Retina (tissue), 1 donor: ENCODE results near the gene CRYBB1.

Source experiments
- DNase-seq: peaks from one replicate; pipeline ENCODE4 v3.0.0-alpha.2; 2016

The CRYBB1 gene

DNA sequence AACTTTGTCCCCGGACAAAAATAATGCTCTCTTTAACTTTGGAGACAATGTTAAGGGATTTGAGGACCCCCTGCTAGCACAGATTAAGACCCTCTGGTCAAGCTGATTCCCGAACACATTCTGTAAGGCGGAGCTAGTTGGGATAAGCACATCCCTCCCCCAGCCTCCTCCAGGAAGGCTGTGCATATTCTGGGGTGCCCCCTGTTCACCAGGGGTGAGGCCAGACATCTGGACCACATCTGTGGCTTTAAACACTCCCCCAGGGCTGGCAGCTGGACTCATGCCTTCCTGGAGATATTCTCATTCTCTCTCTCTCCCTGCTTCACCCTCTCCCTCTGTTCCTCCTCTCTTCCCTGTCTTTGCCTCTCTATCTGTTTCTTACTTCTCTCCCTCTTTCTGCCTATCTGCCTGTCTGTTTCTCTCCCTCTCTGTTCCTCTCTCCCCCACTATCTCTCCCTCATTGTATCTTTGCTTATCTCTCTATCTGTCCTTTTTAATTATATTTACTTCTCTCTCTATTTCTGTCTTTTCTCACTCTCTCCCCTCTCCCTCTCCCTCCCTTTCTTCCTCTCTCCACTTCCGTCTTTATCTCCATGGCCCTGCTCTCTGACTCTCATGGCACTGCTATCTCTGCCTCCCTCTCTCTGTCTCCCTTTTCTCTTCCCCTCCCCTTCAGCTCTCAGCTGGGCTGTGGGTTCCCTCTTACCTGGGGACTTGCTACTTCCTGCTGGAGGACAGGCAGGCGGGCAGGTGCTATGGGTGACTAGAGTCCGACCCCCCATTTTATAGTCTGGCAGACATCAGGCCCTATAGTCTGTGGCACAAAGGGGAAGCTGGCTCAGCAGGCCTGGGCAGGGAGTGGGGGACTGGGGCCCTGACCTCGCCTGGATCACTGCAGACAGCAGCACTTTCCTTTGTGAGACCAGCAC is at the start of gene CRYBB1:
Gene CRYBB1 (minus strand): TSS at position 757 of the 929 bp plus-strand sequence. CDS start 1,708 bp downstream, outside the sequence.
- no peak for DNase-seq

DNA sequence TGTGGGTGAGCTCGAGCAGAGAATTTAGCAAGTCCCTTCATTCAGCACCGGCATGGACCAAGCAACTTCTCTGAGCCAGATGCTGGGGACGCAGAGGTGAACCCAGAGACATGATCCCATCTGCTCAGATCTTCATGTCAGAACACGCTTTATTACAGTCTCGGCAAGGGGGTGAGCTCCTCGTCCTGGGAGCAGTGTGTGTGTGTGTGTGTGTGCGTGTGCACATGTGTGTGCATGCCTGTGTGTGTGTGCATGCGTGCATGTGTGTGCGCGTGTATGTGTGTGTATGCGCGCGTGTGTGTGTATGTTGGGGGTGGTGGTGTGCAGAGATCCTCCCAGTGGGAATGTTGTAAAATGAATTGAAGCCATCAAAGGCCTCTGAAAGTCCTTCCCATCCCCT is 49.3 kb upstream of the CRYBB1 start:
- DNase-seq, result no peak

DNA sequence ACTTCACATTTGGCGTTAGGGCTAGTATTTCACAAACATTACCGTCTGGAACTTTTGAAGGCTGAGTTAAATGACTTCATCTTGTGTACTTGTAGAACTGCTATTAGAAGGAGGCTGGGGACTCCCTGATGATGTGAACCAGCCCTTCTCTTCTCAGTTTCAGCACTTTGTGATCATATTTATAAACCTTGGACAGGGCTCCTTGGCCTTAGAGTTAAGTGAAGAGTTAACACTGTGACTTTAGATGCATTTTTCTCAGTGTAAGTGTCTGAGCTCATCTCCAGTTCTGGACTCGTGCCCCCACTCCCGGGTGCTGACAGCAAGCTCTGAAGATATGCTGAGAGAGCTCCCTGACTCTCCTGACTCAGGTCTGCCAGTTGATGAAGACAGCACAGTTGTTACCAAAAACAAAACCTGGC is 48.0 kb upstream of the CRYBB1 start:
- DNase-seq, result no peak

DNA sequence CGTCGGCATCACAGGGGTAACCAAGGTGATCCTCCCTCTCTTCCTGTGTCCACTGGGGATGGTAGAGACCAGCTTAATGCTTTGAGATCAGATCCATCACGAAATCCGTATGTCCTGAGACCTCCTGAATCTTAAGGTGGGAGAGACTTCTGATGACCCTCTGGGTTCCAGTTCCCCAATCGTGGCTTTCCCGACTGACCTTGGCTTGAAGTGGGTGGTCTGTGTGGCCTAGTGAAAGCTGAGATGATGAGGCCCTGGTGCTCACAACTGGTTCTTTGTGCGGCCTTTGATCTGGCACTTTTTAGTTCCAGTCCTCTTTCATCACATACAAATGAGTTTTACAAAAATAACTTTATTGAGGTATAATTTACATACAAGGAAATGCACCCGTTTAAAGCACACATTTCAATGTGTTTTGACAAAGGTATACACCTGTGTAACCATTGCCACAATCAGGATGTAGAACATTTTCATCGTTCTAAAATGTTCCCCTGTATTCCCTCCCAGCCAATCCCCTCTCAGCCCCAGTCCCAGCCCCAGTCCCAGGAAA is 45.6 kb upstream of the CRYBB1 start:
- DNase-seq, result no peak

DNA sequence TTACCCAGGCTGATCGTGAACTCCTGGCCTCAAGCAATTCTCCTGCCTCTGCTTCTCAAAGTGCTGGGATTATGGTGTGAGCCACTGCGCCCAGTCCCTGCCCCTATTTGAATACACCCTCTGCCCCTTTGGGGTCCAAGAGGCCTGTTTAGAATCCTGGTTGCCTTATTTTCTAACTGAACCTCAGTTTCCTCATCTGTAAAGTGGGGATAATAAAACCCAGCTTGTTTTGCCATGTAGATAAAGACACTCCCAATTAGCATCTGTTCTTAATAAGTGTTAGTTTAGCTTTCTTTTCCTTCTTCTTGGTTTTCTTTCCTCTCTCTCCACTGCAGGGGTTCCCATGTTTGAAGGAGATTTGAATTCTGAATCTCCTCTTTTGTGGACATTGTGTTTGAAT is 44.3 kb upstream of the CRYBB1 start:
- DNase-seq, result no peak

DNA sequence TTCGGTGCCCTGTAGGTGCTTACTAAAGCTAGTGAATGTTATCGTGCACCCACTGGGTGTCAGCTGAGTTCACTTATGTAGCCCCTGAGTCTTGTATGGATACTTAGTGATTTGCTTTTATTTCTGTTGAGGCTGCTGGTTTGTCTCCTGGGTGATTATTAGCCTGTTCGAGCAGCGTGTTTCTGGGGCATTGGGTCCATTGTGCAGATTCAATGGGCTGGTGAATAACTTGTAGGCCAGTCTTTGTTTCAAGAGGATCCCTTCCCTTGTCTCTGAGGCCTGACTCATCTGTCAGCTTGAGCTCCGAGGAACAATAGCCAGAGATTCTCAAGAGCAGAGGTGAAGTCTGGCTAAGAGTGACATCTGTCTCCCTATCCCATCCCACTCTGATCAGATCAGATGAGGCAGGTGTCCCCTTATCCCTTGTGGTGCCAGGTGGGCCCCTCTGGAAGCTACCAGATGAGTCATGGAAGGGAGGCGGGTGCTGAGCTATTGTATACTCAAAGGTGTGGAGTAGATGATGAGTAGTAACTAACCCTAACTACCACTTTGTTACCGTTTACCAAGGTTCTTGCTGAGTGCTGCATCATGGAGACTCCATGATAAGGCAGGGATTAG is 43.2 kb upstream of the CRYBB1 start:
- DNase-seq, result peak; percentile 77

DNA sequence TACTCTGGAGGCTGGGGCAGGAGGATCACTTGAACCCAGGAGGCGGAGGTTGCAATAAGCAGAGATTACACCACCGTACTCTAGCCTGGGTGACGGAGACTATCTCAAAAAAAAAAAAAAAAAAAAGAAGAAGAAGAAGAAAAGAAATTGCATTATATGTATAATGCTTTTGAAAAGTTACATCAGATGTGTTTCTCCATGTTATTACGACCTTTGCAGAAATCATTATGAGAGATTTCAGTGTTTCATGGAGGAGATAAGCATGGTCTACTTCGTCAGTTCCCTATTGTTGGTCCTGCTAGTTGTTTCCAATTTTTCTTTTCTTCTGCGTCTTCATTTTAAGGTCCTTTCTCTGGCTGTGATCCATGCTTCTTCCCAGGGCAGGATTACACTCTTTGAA is 42.5 kb upstream of the CRYBB1 start:
- DNase-seq, result no peak

DNA sequence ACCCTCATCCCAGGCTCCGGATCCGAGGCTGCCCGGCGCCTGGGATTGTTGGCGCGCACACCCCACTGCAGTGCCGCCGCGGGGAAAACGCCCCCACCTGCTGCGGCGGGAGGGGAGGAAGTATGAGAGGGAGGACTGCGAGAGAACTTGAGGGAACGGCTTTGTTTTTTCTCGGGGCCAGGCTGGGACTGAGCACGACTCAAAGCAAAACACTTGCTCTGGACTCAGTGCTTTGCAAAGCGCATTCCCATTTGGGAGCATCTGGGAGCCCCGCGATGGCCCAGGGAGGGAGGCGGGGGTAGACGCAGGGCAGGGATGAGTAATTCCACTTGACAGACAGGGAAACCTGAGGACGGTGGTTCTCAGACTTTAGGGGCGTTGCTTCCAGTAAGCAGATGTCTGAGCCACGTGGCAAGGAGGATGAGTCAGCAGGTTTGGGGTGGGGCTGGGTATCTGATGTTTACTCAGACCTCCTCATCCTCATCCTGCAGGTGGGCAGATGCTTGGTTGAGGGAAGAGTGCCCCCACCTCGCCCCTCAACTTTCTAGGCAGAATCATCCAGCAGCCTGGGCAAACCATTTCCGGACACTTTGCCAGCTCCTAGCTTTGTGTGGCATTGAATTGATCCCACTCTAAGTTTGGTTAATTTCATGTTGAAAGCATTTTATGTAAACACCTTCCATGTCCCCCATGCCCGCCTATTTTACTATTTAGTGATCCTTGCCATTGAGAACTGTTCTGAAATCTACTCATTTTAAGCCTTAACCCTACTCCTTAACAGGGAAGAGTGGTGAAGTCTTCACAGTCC is 41.0 kb upstream of the CRYBB1 start:
- peak; percentile 84 for DNase-seq

DNA sequence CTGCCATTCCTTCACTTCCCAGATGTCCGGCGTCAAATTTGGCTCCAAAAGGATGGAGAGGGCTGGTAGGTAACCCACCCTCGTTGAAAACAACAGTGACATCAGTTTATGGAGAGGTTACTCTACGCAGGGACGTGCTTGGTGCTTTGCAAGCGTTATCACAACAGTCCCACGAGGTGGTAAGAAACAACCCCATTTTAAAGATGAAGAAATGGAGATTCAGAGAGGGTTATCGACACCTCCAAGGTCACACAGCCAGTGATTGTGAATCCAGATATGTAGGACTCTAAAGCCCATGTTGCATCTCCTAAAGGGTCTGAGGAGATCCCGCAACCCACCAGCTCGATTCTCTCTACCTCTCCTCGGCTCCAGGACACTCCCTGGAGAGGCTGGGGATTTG is 40.3 kb upstream of the CRYBB1 start:
- DNase-seq, result no peak

DNA sequence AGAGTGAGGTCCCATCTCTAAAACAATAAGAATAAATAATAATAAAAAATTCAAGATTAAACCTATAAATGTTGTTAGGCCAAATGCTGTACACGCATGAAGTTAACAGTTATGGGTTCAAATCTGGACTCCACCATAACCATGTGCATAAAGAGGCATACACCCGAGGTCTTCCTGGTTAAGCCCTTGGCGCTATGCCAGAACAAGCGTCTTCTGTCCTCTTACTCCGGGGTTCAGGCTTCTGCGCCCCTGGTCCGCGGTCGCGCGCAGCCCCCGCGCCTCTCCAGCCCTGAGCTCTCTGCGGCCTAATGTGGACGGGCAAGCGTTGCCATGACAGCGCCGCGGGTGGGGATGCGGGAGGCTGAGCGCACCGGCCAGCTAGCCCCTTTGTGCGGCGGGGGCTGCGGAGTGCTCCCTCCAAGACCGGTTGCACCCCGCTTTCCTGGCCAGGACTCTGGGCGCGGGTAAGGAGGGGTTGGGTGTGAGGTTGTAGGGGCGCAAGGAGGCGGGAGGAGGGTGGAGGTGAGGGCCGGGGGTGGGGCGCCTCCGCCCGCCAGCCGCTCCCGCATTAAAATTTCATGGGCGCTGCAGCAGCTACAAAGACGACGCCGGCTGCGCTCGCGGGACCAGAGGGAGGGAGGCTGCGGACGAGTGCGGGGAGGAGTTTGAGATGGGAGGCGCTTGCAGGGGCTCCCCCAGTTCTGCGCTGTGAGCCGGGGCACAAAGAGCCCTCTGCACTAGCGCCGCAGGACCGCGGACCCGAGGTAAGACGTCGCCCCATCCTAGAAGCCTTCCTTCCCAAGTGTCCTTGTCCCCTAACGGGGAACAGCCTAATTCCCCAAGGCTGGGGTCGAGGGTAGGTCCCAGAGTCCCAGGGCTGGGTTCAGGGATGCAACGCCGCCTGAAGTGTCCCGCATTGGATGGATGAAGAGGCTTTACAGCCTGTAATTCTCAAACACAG is 39.3 kb upstream of the CRYBB1 start, which contains the start of gene MIAT:
Gene MIAT (plus strand): TSS at position 698 of the 961 bp plus-strand sequence.
- DNase-seq, result peak; percentile 88

DNA sequence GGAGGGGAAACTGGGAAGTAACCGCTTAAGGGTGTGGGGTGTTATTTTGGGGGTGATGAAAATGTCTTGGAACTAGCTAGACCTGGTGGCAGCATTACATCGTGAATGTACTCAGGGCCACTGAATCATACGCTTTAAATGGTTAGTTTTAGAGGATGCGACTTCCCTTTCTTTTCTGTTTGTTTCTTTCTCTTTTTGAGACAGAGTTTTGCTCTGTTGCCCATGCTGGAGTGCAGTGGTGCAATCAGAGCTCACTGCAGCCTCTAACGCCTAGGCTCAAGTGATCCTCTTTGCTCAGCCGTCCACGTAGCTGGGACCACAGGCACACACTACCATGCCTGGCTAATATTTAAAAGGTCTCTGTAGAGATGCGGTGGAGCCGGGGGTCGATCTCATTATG is 34.0 kb upstream of the CRYBB1 start:
- DNase-seq, result no peak

DNA sequence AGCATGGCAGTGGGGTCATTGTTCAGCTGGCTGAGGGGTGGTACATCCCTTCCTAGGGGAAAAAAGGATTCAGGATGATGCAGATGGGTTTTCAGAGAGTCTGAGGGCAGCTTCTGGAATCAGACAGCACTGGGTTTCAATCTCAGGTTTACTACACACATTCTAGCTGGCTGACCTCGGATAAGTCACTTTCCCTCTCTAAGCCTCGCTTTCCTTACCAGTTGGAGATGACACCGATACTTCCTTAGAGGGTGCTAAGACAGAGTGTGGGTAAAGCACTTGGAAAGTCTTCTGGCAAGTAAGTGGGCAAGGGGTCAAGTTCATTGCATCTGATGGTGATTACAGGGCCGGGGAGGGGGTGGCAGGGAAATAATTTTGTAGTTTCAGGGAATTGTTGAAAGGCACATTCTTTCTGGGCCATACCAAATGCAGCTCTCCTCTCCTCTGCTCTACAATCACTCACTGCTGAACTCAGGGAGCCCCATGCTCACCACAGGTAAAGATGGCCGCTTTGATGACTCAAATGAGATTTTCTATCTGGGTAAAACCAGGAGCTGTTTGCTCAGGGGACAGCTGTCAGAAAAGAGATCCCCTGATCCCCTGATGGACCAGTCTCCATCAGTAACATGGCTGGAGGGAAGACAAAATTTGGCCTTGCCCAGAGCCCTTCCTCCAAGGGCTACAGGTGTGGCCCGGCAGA is 33.0 kb upstream of the CRYBB1 start:
- no peak for DNase-seq

DNA sequence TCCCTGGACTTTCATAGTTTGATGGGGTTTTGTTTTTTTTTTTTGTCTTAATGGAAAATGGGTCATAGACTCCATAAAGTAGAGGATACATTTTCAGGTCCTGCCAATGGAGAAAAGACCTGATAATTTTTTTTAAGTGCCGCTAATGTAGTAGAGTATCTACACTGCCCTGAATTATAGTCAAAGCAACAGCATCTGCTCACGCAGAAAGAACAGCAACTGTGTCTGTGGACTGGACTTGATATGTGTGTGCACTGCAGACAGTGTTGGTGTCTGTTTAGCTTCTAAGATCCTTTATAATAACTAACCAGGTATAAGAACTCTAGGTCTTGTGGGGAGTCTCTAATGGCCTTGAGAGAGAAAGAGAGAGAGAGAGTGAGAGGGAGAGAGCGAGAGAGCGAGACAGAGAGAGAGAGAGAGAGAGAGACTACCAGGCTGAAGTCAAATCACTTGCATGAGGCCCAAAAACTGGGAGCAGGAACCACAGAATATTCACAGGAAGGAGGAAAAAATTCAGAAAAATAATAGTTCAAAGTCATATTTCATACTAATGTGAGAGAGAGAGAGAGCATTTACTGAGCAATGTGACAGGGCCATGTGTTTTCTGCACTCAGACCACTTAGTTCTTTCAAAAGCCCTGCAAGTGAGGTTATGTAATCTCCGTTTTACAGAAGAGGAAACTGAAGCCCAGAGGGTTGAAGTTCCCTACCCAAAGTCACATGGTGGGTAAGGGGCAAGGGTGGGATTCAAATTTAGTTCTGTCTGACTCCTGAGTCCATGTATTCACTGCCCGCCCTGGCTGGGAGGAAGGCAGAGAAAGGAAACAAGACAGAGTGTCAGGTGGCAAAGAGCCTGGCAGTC is 30.9 kb upstream of the CRYBB1 start:
- peak; percentile 47 for DNase-seq

DNA sequence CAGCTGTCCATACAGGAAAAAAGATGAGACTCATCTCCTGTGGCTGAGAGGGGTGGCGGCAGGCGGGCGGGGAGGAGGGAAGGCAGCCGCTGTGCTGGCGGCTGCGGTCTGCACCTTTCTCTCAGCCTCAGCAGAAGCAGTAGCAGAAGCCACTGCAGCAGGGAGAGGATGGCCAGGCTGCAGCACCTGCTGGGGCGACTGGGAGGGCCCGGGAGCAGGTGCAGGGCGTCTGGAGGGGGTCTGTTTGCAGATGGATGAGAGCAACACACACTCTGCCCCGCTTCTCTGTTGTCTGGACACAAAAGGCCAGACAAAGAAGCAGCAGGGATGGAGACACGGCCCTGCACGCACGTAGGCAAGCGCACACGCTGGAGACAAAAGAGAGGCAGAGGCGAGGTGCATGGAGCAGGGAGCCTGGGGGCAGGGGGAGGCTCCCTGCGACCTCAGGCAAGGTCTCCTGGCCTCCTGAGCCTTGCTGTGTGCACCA is 30.2 kb upstream of the CRYBB1 start:
- peak; percentile 93 for DNase-seq

DNA sequence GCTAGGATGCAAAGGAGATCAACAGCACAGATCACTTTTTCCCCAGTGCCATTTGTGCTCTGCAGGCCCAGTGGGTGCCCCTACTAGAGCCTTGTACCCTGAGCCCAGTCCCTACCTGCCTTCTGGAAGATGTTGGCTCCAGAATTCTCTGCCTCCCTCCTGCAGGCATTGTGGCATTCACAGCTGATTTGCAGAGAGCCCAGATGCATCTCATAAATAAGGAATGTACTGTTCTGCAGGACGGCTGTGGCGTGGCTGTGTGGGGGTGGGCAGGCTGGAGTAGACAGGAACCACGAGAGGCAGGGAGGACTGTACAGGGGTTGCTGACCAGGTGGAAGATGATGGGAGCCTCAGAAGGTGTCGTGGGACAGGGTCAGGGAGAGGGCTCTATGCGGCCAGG is 28.3 kb upstream of the CRYBB1 start:
- peak; percentile 71 for DNase-seq

DNA sequence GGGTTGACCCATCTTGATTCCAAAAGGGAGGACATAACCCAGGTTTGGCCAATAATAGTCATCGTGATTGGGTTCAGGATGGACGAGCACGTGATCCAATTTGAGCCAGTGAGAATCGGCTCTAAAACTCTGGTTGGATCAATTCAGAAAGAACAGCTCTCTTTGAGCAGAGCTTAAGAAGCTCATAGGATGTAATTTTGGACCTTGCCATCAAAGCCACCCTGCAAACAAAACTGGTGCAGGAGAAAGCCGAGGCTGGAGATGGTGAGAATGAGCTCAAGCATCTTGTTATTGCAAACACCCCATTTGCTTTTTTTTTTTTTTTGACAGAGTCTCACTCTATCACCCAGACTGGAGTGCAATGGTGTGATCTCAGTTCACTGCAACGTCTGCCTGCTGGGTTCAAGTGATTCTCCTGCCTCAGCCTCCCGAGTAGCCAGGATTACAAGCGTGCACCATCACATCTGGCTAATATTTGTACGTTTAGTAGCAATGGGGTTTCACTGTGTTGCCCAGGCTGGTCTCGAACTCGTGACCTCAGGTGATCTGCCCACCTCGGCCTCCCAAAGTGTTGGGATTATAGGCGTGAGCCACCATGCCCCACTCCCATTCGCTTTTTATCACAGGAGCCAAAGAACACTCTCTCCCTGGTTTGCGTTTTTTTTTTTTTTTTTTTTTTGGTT is 25.7 kb upstream of the CRYBB1 start:
- DNase-seq, result no peak

DNA sequence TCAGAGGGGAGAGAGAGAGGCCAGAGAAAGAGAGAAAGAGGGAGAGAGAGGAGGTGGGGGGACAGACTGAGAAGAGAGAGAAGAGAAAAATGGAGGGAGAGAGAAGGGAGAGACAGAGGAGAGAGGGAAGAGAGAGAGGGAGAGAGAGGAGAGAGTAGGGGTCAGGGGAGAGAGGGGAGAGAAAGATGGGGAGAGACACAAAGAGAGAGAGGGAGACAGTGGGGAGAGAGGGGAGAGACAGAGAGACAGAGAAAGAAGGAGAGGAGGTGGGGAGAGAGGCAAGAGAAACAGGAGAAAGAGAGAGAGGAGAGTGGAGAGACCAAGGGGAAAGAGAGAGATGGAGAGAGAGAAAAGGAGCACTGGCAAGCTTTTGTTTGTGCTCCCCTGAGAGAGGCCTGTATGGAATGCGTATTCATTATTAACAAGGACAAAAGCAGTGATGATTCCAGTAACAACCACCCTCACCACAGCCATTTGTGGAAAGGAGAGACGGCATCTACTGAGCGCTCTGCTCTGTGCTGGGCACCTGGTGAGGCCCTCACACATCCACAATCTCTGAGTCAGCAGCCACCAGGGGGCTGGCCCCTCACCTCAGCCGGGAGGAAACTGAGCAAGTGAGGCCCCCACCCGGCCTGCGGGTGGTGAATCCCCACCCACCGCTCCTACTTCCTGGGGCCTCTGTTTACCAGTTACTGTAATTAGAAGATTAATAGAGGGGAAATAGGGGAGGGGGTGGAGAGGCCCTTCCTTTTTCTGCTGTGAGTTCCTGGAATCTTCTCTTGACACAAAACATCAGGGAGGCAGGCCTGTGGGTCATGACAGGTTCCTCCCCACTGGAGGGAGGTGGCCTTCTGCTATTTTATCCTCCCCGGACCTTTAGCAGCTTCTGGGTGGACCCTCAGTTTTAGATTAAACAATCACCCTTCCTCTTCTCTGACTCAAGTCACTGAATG is 24.9 kb upstream of the CRYBB1 start:
- peak; percentile 70 for DNase-seq

DNA sequence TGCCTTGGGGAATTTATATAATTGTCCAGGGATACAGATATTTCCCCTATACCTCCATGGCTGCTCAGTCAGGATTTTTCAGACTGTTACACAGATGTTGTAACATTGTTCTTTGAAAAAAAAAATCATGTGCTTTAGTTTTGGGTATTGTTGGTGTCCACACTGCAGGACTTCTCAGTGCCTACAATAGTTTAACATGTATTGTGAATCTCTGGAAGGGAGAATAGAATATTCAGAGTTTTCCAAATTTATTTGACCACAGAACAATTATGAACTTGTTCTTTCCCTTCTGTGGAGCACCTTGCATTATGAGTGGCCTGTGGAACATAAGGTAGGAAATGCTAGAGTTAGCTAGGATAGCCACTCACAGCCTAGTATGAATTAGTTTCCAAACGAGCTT is 18.5 kb upstream of the CRYBB1 start:
- DNase-seq, result no peak
